DMS153 treated with DMSO at 0.1 percent for 48 hours (cell line): Measurements from ENCODE around the gene SH2D1A.
"Not testable (repeated sequence)": the region's sequence is repeated elsewhere in the genome, so short reads cannot be mapped to it uniquely, and the experiment has no call there.

Experiments
- DNase-seq: peaks from one replicate; lab custom pipeline; 2025; ENCODE audit not compliant: unreplicated experiment; lab: John Stamatoyannopoulos, UW

Gene SH2D1A

GRCh38 chrX:124346117-124346876, at the start of gene SH2D1A:
TSS of gene SH2D1A (plus strand) at chrX:124346563. CDS start at chrX:124346643, 80 bp downstream.
- no peak for DNase-seq

GRCh38 chrX:124299323-124299722, 47.0 kb upstream of the SH2D1A start:
- DNase-seq = not testable (repeated sequence)

DNA sequence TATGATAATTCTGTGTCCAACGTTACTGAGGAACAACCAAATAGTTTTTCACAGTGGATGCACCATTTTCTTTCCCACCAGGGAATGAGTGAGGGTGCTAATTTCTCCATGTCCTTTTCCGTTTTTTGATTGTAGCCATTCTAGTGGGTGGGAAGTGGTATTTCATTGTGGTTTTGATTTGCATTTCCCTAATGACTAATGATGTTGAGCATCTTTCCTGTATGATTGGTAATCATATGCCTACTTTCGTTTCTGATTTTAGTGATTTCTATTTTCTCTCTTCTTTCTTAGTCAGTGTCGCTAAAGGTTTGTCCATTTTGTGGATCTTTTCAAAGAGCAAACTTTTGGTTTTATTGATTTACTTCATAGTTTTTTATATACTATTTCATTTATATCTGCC, 46.0 kb upstream of the SH2D1A start:
- DNase-seq = no peak

DNA sequence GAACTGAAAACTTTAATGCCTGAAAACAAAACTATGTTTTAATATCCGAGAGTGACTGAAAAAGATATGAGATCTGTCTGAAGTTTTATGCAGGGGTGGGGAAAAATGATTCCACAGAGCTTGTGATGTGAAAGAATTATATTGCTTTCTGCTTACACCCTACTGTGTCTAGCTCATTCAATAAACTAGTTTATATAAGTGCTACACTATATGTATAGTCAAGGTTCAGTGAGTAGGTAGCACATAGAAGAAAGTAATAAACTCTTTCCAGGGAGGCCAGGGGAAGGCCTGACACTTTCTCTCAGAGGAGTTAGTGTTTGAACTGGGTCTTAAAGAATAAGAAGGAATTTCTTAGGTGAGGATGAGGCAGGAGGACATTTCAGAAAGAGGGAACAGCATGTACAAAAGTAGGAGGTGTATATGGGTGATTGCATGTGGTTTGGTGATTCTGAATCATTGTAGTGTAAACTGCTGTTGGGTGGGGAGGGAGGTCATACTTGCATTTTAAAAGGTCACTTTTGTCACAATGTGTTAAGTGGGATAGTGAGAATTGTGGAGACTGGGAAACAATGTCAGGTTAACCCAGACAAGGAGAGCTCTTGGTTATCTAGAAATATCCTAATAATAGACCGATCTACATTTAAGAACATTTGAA, 39.0 kb upstream of the SH2D1A start:
- no peak for DNase-seq

- DNase-seq = no peak
These were observed 20.6 kb upstream of the SH2D1A start for GRCh38 chrX:124325732-124326131.

DNA sequence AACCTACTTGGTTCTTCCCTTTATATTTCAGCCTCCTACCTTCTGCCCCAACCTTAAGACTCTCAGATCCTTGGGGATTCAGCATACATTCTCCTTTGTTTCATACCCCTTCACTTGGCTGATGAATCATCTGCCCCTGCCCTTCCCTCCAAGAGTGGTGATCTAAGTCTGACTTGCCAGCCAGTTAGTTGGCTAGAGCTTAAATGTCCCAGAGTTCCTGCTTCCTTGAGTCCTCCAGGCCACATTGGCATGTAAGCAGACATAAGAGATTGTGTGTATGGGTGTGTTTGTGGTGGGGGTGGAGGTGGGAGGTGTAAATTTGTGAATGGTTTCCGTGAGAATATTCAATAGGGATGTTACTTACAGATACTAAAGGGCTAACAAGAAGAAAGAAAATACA, 17.6 kb upstream of the SH2D1A start:
- DNase-seq = no peak

DNA sequence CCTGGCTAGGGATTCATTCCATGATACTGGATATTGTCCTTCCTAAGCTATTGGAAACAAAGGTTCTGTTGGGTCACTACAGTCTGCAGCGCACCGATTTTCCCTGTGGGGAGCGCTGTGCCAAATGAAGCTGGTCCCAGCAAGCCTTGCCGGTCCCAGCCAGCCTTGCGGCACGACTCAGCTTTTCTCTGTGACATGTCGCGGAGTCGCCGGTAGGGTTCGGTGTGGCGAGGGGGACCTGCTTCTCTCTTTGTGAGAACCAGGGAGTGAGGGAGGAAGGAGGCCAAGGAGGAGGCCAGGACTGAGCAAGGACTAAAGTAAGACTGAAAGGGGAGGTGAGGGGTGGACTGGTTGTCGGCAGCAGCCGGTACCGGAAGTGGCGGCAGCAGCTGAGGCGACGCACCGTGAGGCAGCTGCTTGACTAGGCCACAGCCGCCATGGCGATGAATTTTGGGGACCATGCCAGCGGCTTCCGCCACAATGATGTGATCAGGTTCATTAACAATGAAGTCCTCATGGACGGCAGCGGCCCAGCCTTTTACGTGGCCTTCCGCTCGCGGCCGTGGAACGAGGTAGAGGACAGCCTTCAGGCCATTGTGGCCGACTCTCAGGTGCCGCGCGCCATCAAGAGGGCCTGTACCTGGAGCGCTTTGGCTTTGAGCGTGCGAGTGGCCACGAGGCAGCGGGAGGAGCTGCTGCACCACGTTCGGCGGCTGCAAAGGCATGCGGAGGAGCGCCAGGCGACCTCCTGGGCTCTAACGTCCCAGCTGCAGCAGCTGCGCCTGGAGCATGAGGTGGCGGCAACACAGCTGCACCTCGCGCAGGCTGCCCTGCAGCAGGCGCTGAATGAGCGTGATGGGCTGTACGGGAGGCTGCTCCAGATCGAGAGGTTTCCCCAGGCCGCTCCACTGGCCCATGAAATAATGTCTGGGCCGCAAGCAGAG, 13.6 kb upstream of the SH2D1A start, which contains the start of gene TEX13D:
TSS of gene TEX13D (plus strand) at position 180 of the 944 bp plus-strand sequence. CDS start at position 438, 258 bp downstream.
- DNase-seq = no peak

DNA sequence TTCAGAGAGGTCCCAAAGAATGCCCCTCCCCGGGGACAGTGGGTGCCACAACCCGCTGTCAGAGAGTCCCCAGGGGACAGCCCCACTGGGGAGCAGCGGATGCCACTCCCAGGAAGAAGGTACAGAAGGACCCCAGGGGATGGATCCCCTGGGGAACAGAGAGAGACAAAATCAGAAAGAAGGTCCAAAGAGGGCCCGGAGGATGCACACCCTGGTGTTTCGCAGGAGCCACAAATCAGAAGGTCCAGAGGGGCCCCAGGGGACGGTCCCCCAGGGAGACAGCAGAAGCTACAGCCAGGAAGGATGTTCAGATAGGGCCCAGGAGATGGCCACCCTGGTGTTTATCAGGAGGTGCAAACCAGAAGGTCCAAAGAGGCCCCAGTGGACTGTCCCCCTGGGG, 12.5 kb upstream of the SH2D1A start:
- DNase-seq = no peak

DNA sequence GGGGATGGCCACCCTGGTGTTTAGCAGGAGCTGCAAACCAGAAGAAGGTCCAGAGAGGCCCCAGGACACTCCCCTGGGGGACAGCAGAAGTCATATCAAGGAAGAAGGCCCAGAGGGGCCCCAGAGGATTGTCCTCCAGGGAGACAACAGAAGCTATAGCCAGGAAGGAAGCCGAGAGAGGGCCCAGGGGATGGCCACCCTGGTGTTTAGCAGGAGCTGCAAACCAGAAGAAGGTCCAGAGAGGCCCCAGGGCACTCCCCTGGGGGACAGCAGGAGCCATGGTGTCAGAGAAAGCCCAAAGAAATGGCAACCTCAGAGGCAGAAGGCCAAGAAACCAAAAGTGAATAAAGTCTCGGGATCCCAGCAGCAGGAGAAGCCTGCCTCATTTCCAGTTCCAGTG, 11.8 kb upstream of the SH2D1A start:
- DNase-seq = not testable (repeated sequence)

- no peak for DNase-seq
These were observed 10.8 kb upstream of the SH2D1A start for GRCh38 chrX:124335598-124335997.

DNA sequence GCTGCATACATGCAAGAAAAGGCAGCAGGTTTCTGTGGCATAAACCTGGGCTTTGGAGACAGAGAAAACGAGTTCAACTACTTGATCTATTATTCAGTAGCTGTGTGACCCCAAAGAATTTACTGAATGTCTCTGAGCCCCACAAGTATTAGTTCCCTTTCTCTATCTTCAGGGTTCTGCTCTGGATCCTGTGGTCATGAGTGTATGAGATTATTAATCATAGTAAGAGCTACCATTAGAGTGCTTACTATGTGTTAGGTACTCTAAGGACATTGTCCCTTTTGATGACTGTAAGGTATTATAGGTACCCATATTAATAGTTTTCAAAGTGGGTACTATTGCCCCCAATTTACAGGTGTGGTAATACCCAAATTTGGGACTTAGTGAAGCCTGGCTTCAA, 8.4 kb upstream of the SH2D1A start:
- no peak for DNase-seq

GRCh38 chrX:124338733-124339514, 7.4 kb upstream of the SH2D1A start:
- no peak for DNase-seq

GRCh38 chrX:124341396-124342132, 4.8 kb upstream of the SH2D1A start:
- no peak for DNase-seq

- no peak for DNase-seq
These were observed 4.0 kb upstream of the SH2D1A start for GRCh38 chrX:124342174-124342867.

GRCh38 chrX:124343016-124343415, 3.3 kb upstream of the SH2D1A start:
- no peak for DNase-seq

- no peak for DNase-seq
These were observed 2.1 kb upstream of the SH2D1A start for GRCh38 chrX:124344246-124344645.

DNA sequence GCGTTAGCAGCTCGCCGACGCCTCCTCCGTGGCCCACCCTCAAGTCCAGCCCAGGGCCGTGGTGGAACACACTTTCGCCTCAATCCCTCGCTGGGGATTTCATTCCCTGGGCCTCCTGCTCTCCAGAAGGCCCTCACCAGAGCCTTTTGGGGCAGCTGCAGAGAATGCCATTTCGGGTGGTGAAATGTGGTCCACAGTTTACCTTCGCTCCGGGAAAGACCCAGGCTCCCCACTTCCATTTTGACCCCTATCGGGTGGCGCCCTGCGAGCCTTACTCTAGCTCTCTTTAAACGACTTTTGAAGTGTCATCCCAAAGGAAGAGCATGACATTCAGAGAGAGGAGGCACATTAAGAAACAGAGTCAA, 496 bp downstream of the SH2D1A start:
- DNase-seq = no peak

GRCh38 chrX:124347242-124347641, 879 bp downstream of the SH2D1A start:
- DNase-seq = no peak

DNA sequence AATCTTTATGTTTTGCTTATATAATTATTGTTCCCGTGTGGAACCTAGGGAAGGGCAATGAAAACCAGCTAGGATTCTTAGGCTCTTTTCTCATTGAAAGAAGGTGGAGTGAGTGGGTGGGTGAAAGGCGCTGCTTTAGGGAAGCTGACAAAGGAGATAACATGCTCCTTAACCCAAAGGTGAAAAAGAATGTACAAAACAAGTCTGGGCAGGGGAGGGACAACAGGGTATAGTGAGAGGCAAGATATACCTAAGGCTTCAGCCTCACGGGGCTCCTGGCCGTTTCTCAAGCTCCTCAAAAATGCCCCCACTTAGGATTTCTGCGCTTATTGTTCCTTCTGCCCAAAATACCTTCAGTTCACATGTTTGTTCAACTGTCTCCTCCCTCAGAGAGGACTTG, 1.8 kb downstream of the SH2D1A start:
- DNase-seq = no peak
